Prostate gland (tissue), 2 donors: ENCODE results near the gene SOX18. TPM values are rescaled to one million over a fixed set of nuclear protein-coding genes. Genes with fewer than 3 reads are reported as not detected.

Experiments
- DNase-seq: peaks from one replicate; pipeline ENCODE4 v3.0.0-alpha.2; 2019; ENCODE audit warnings: low spot score
- H3K27ac ChIP-seq, 2 donors: fragments of 200-600 bp; sonication (generic); 2 replicates each; pipeline ENCODE4 v1.5.1; 2017 to 2019
- H3K27me3 ChIP-seq: fragments of 200-600 bp; sonication (generic); replicated peaks from 2 replicates; pipeline ENCODE4 v1.5.1; 2019; ENCODE audit not compliant: insufficient read depth
- H3K36me3 ChIP-seq, 2 donors: fragments of 200-600 bp; sonication (generic); 1 replicate in 1 of 2; 2 replicates in 1 of 2; pipeline versions ENCODE4 v1.5.1 to v1.8.1; 2017 to 2019
- H3K4me1 ChIP-seq: fragments of 200-600 bp; sonication (generic); replicated peaks from 2 replicates; pipeline ENCODE4 v1.5.1; 2019
- H3K4me3 ChIP-seq, 2 donors: fragments of 200-600 bp; sonication (generic); 2 replicates each; pipeline ENCODE4 v1.5.1; 2017 to 2019
- H3K9me3 ChIP-seq: fragments of 200-600 bp; sonication (generic); 2 replicates; pipeline ENCODE4 v1.5.1; 2017
- CTCF ChIP-seq, 4 experiments: fragments of 200-600 bp in 2 of 4; fragments of 450-650 bp in 2 of 4; sonication (generic) in 2 of 4; IDR thresholded peaks; 1 replicate in 3 of 4; 2 replicates in 1 of 4; pipeline ENCODE4 v1.5.1; 2016 to 2019; ENCODE audit warnings: antibody characterized with exemption in 4 of 4, mild to moderate bottlenecking in 2 of 4, moderate library complexity in 2 of 4
- POLR2A ChIP-seq: fragments of 450-650 bp; IDR thresholded peaks from one replicate; pipeline ENCODE4 v1.6.1; 2016; ENCODE audit warnings: antibody characterized with exemption, mild to moderate bottlenecking
- POLR2AphosphoS5 ChIP-seq: sonication (generic); formaldehyde crosslinking; IDR thresholded peaks from one replicate; pipeline ENCODE4 v1.6.1; 2017; ENCODE audit warnings: antibody characterized with exemption
- WGBS: methylation state at CpG from one replicate; pipeline ENCODE4 v1.1.5; 2018; 5-methylcytosine and 5-hydroxymethylcytosine counted together
- intact Hi-C: fragments of 100-400 bp; cut with DNase I; formaldehyde crosslinking; loops from one replicate; pipeline ENCODE4 v1.14.2; 2022
- total RNA-seq, 2 donors: library from RNA; depleted of rRNA; stranded (reverse); fragments of >200 nt; gene quantifications; one replicate each; pipeline ENCODE4 v1.1.0, GENCODE V29; 2016

SOX18 gene
- total RNA-seq, 2 donors from 2014 or later = 4.7 to 12.8 TPM

GRCh38 chr20:64067733-64068307 is 18.4 kb upstream of the SOX18 start:
- Histone ChIP-seq H3K27ac (no peak overlapping the region), H3K4me1 (peaks cover 10% of the 10 kb centered on the region), H3K4me3 (no peak overlapping the region), H3K27me3 (no peaks in the 10 kb centered on the region), H3K9me3 (no peaks in the 10 kb centered on the region), H3K36me3 (no peaks in the 10 kb centered on the region)
- TF ChIP-seq CTCF (IDR thresholded peaks at IDR 0.05) = no peak
- TF ChIP-seq POLR2A = no peak
- TF ChIP-seq POLR2AphosphoS5 = no peak
- intact Hi-C loops = loop anchor here (10.0 kb wide), 1 partner anchor 173 kb away; the partner anchor contains the start of gene DNAJC5
- 73% methylated on average over 12 of the region's 12 CpGs for WGBS
- no peak for DNase-seq

GRCh38 chr20:64067005-64067632 is 17.7 kb upstream of the SOX18 start:
- peaks cover 10% of the 10 kb centered on the region for H3K4me1 ChIP-seq
- TF ChIP-seq CTCF (IDR thresholded peaks at IDR 0.05) = no peak
- no peak for TF ChIP-seq POLR2A
- TF ChIP-seq POLR2AphosphoS5 = no peak
- intact Hi-C loops = loop anchor here (10.0 kb wide), 1 partner anchor 172 kb away; the partner anchor contains the start of gene DNAJC5
- no peaks in the 10 kb centered on the region for H3K9me3 ChIP-seq
- no peak overlapping the region for H3K4me3 ChIP-seq
- H3K27me3 ChIP-seq = no peaks in the 10 kb centered on the region
- DNase-seq = no peak
- 88% methylated on average over 6 of the region's 6 CpGs for WGBS
- H3K36me3 ChIP-seq = no peaks in the 10 kb centered on the region
- H3K27ac ChIP-seq = no peak overlapping the region

GRCh38 chr20:64065974-64066343 is 16.5 kb upstream of the SOX18 start:
- Histone ChIP-seq H3K27me3 (no peaks in the 10 kb centered on the region), H3K4me3 (no peak overlapping the region), H3K27ac (no peak overlapping the region), H3K4me1 (peaks cover 10% of the 10 kb centered on the region), H3K9me3 (no peaks in the 10 kb centered on the region), H3K36me3 (no peaks in the 10 kb centered on the region)
- 43% methylated on average over 5 of the region's 5 CpGs for WGBS
- no peak for TF ChIP-seq POLR2A
- DNase-seq = no peak
- intact Hi-C loops = loop anchor here (10.0 kb wide), 1 partner anchor 171 kb away; the partner anchor contains the start of gene DNAJC5

- no peaks in the 10 kb centered on the region for H3K9me3 ChIP-seq
- 58% methylated on average over 27 of the region's 27 CpGs for WGBS
- no peaks in the 10 kb centered on the region for H3K27me3 ChIP-seq
- no peak overlapping the region for H3K4me3 ChIP-seq
- H3K4me1 ChIP-seq = peaks cover 10% of the 10 kb centered on the region
- DNase-seq = no peak
- intact Hi-C loops = loop anchor here (10.0 kb wide), 1 partner anchor 171 kb away; the partner anchor contains the start of gene DNAJC5
- H3K36me3 ChIP-seq = no peaks in the 10 kb centered on the region
- no peak for TF ChIP-seq POLR2AphosphoS5
- no peak for TF ChIP-seq POLR2A
- no peak for TF ChIP-seq CTCF (IDR thresholded peaks at IDR 0.05)
- no peak overlapping the region for H3K27ac ChIP-seq
These were observed 15.9 kb upstream of the SOX18 start for GRCh38 chr20:64065062-64065973.

GRCh38 chr20:64064145-64064698 is 14.8 kb upstream of the SOX18 start:
- Histone ChIP-seq H3K36me3 (no peaks in the 10 kb centered on the region), H3K27ac (no peak overlapping the region), H3K4me3 (peak overlapping the region; percentile 67 to 88), H3K27me3 (no peaks in the 10 kb centered on the region), H3K4me1 (peaks cover 10% of the 10 kb centered on the region), H3K9me3 (no peaks in the 10 kb centered on the region)
- DNase-seq = no peak
- intact Hi-C loops = loop anchor here (10.0 kb wide), 1 partner anchor 169 kb away; the partner anchor contains the start of gene DNAJC5
- WGBS = 37% methylated on average over 12 of the region's 12 CpGs
- no peak for TF ChIP-seq CTCF (IDR thresholded peaks at IDR 0.05)
- no peak for TF ChIP-seq POLR2A
- no peak for TF ChIP-seq POLR2AphosphoS5
